ENCODE data around the gene JARID2. TPM values are rescaled to one million over a fixed set of nuclear protein-coding genes. Genes with fewer than 3 reads are reported as not detected.

Gene JARID2
- total RNA-seq, 2 donors from 2014 or later = 9.1 to 10.7 TPM

- no peaks in the 10 kb centered on the region for H3K4me1 ChIP-seq
- H3K27ac ChIP-seq = no peak overlapping the region
- TF ChIP-seq CTCF (IDR thresholded peaks at IDR 0.05) = no peak
These were observed 197.4 kb downstream of the JARID2 start for GRCh38 chr6:15443119-15443830.

GRCh38 chr6:15444081-15444731 is 198.3 kb downstream of the JARID2 start:
- H3K9ac ChIP-seq (ENCODE audit: low read depth in 2 of 2, low read length in 2 of 2) = no peak overlapping the region
- H3K36me3 ChIP-seq = no peaks in the 10 kb centered on the region
- no peaks in the 10 kb centered on the region for H3K9me3 ChIP-seq
- no peaks in the 10 kb centered on the region for H3K4me1 ChIP-seq
- intact Hi-C loops (cut with DNase I) = no loop called here
- H3K27me3 ChIP-seq = no peaks in the 10 kb centered on the region
- no peak overlapping the region for H3K27ac ChIP-seq
- no peak overlapping the region for H3K4me3 ChIP-seq
- TF ChIP-seq CTCF (IDR thresholded peaks at IDR 0.05) = no peak
- DNase-seq = no peak

More at GRCh38 chr6:15443119-15443830, 197.4 kb downstream of the JARID2 start:
- Histone ChIP-seq H3K27me3 (no peaks in the 10 kb centered on the region), H3K36me3 (no peaks in the 10 kb centered on the region), H3K9me3 (no peaks in the 10 kb centered on the region), H3K4me3 (no peak overlapping the region), H3K9ac (ENCODE audit: low read depth in 2 of 2, low read length in 2 of 2) (no peak overlapping the region)
- intact Hi-C loops (cut with DNase I) = no loop called here
- DNase-seq = no peak

GRCh38 chr6:15444881-15445280 is 199.0 kb downstream of the JARID2 start:
- Histone ChIP-seq H3K27ac (no peak overlapping the region), H3K9me3 (no peaks in the 10 kb centered on the region), H3K36me3 (no peaks in the 10 kb centered on the region), H3K9ac (ENCODE audit: low read depth in 2 of 2, low read length in 2 of 2) (no peak overlapping the region), H3K4me3 (no peak overlapping the region), H3K27me3 (no peaks in the 10 kb centered on the region), H3K4me1 (no peaks in the 10 kb centered on the region)
- DNase-seq = no peak
- intact Hi-C loops (cut with DNase I) = no loop called here
- TF ChIP-seq CTCF (IDR thresholded peaks at IDR 0.05) = no peak

GRCh38 chr6:15447546-15448267 is 201.8 kb downstream of the JARID2 start:
- Histone ChIP-seq H3K4me1 (no peaks in the 10 kb centered on the region), H3K4me3 (no peak overlapping the region), H3K9ac (ENCODE audit: low read depth in 2 of 2, low read length in 2 of 2) (no peak overlapping the region), H3K9me3 (no peaks in the 10 kb centered on the region), H3K27me3 (no peaks in the 10 kb centered on the region), H3K27ac (no peak overlapping the region), H3K36me3 (no peaks in the 10 kb centered on the region)
- no peak for DNase-seq
- no peak for TF ChIP-seq CTCF (IDR thresholded peaks at IDR 0.05)
- intact Hi-C loops (cut with DNase I) = no loop called here

GRCh38 chr6:15449011-15449410 is 203.1 kb downstream of the JARID2 start:
- no peak for DNase-seq
- no peaks in the 10 kb centered on the region for H3K9me3 ChIP-seq
- H3K4me1 ChIP-seq = no peaks in the 10 kb centered on the region
- H3K4me3 ChIP-seq = no peak overlapping the region
- intact Hi-C loops (cut with DNase I) = no loop called here
- no peak overlapping the region for H3K27ac ChIP-seq
- no peak overlapping the region for H3K9ac ChIP-seq (ENCODE audit: low read depth in 2 of 2, low read length in 2 of 2)
- H3K27me3 ChIP-seq = no peaks in the 10 kb centered on the region
- H3K36me3 ChIP-seq = no peaks in the 10 kb centered on the region
- no peak for TF ChIP-seq CTCF (IDR thresholded peaks at IDR 0.05)

Measured in colonic mucosa (tissue), 4 donors.